Heart left ventricle (tissue), 16 donors: ENCODE data around the gene HIGD1C. TPM values are rescaled to one million over a fixed set of nuclear protein-coding genes. Genes with fewer than 3 reads are reported as not detected.
"Not testable (repeated sequence)": the region's sequence is repeated elsewhere in the genome, so short reads cannot be mapped to it uniquely, and the experiment has no call there.

Experiments
- ATAC-seq, 4 donors: fragments of 200-7000 bp; cut with Tn5 transposase; one replicate each; pipeline ENCODE4 v1.9.1; 2020 to 2022; ENCODE audit warnings: moderate library complexity in 4 of 4, mild to moderate bottlenecking in 3 of 4, moderate number of reproducible peaks in 1 of 4
- DNase-seq, 5 donors: peaks; one replicate each; pipeline ENCODE4 v3.0.0-alpha.2; 2020
- H3K27ac ChIP-seq, 12 donors: fragments of 200-600 bp; sonication (generic) in 4 of 12; one replicate each; pipeline versions ENCODE4 v1.5.0 to v1.8.0; 2016 to 2022; ENCODE audit warnings: mild to moderate bottlenecking in 2 of 12
- H3K27me3 ChIP-seq, 9 donors: fragments of 200-600 bp; sonication (generic) in 2 of 9; one replicate each; pipeline versions ENCODE4 v1.5.1 to v1.8.0; 2016 to 2022; ENCODE audit warnings: mild to moderate bottlenecking in 3 of 9
- H3K36me3 ChIP-seq, 9 donors: fragments of 200-600 bp; sonication (generic) in 2 of 9; one replicate each; pipeline versions ENCODE4 v1.5.0 to v1.8.0; 2018 to 2022; ENCODE audit warnings: mild to moderate bottlenecking in 2 of 9
- H3K4me1 ChIP-seq, 12 donors: fragments of 200-600 bp; sonication (generic) in 4 of 12; one replicate each; pipeline versions ENCODE4 v1.5.0 to v1.8.0; 2016 to 2022; ENCODE audit warnings: mild to moderate bottlenecking in 3 of 12
- H3K4me3 ChIP-seq, 12 donors: fragments of 200-600 bp; sonication (generic) in 4 of 12; one replicate each; pipeline versions ENCODE4 v1.5.0 to v1.8.0; 2017 to 2022; ENCODE audit warnings: mild to moderate bottlenecking in 9 of 12, moderate library complexity in 4 of 12
- H3K9me3 ChIP-seq, 12 donors: fragments of 200-600 bp; sonication (generic) in 4 of 12; one replicate each; pipeline versions ENCODE4 v1.5.0 to v1.8.0; 2016 to 2022; ENCODE audit warnings: mild to moderate bottlenecking in 1 of 12
- POLR2A ChIP-seq, 2 donors: fragments of 450-650 bp; IDR thresholded peaks; one replicate each; pipeline ENCODE4 v1.6.1; 2017; ENCODE audit warnings: antibody characterized with exemption in 2 of 2, mild to moderate bottlenecking in 2 of 2, moderate library complexity in 2 of 2
- WGBS, 4 donors: extraction: QIAGEN DNeasy Blood & Tissue Kit in 2 of 4; methylation state at CpG; one replicate each; pipeline versions ENCODE4 v1.1.5 to v1.1.7; 2013 to 2018; 5-methylcytosine and 5-hydroxymethylcytosine counted together
- intact Hi-C, 10 donors: fragments of 100-400 bp; cut with DNase I; formaldehyde crosslinking; loops; one replicate each; pipeline versions ENCODE4 v1.11.1 to v1.14.2; 2022
- polyA plus RNA-seq, 2 donors: library from polyadenylated mRNA; stranded (reverse); fragments of 200-250 nt; gene quantifications; one replicate each; pipeline ENCODE4 v1.2.3, GENCODE V29; 2013
- total RNA-seq, 9 donors: library from RNA; depleted of rRNA in 2 of 9; stranded (reverse); fragments of >200 nt in 2 of 9; fragmentation: NEBNext Ultra II Directional in 3 of 9; extraction: Animal tissue kit (Norgen Biotek cat#: 25700) in 3 of 9; gene quantifications; one replicate each; pipeline versions ENCODE4 v1.1.0 to v1.2.4, GENCODE V29; 2016 to 2023
- TF ChIP-seq, protein P1 (sequence below), 12 donors: fragments of 200-600 bp; sonication (generic) in 4 of 12; IDR thresholded peaks; one replicate each; pipeline versions ENCODE4 v1.5.0 to v1.8.0; 2018 to 2022; ENCODE audit warnings: antibody characterized with exemption in 12 of 12, mild to moderate bottlenecking in 5 of 12
- donor health status: ischemic (EF 13 %, LVEDD 7.1; RV severe dilation, severe dysfunction).
- donor health status: healthy with polysubstance abuse.
- donor health status: DM: no; HTN: yes; CAD: no.
- donor health status: DM: no; HTN: no; CAD: no.
- donor health status: ischemic (EF 25% LVEDD 6.9; RV normal size, moderate dysfunction).
- donor health status: ischemic (EF 25% LVEDD 5.7; RV mildly dilated, moderate dysfunction).
- donor health status: healthy.
- donor health status: DM: yes; HTN: yes; CAD: no.
- donor health status: ischemic (EF 35%, LVEDD 5.7; RV mildly dilated, moderate dysfunction).
- donor health status: nonischemic (EF 11% LVEDD 7.7; RV severe dilation, severe dysfunction).
- donor health status: DM: yes; HTN: yes; CAD: no.
- donor health status: PGD.
- donor health status: ischemic (EF 29% LVEDD 5.4; RV normal size, mild dysfunction).
- donor health status: nonischemic (EF 23%, LVEDD 6.1; RV moderate dilation, normal function).

Gene HIGD1C
- total and polyA plus RNA-seq, 11 donors: not detected

DNA sequence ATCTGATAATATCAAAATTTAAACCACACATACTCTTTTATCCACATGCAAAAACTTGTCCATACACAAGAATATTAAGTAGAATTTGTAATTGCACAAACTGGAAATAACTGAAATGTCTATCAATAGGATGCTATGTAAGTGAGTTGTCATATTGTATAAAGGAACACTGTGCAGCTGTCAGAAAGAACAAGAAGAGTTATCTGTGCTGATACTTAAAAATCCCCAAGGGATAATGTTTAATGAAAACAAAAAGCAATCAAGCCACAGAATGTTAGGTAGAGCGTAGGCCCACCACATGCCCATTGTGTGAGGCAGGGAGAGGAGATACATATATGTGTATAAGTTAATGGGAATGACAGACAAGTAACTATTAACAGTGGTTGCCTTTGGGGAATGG is 25.9 kb upstream of the HIGD1C start:
- Histone ChIP-seq H3K36me3 (peaks cover 0 to 23% (median 18%) of the 10 kb centered on the region in 9 donors), H3K4me3 (peak overlapping the region; percentile 63 to 88 (median 71)), H3K4me1 (peaks cover 0 to 60% (median 40%) of the 10 kb centered on the region in 12 donors), H3K27me3 (no peaks in the 10 kb centered on the region), H3K9me3 (no peaks in the 10 kb centered on the region), H3K27ac (peak overlapping the region in 11 of 12 donors; percentile 45 to 95 (median 88))
- DNase-seq (no peak), ATAC-seq (no peak)
- intact Hi-C loops: loop anchor here in 5 of 10 donors (5.0 to 10.0 kb wide), 6 partner anchors 56 to 162 kb away; partner anchors contain the start of gene ATF1 (in 1 of the 5)
- TF ChIP-seq, protein P1, sequence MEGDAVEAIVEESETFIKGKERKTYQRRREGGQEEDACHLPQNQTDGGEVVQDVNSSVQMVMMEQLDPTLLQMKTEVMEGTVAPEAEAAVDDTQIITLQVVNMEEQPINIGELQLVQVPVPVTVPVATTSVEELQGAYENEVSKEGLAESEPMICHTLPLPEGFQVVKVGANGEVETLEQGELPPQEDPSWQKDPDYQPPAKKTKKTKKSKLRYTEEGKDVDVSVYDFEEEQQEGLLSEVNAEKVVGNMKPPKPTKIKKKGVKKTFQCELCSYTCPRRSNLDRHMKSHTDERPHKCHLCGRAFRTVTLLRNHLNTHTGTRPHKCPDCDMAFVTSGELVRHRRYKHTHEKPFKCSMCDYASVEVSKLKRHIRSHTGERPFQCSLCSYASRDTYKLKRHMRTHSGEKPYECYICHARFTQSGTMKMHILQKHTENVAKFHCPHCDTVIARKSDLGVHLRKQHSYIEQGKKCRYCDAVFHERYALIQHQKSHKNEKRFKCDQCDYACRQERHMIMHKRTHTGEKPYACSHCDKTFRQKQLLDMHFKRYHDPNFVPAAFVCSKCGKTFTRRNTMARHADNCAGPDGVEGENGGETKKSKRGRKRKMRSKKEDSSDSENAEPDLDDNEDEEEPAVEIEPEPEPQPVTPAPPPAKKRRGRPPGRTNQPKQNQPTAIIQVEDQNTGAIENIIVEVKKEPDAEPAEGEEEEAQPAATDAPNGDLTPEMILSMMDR (IDR thresholded peaks at IDR 0.05): no peak
- TF ChIP-seq POLR2A (IDR thresholded peaks at IDR 0.05): no peak
- WGBS, 4 donors: 31 to 59% (median 46%) methylated on average over 1 of the region's 1 CpG

DNA sequence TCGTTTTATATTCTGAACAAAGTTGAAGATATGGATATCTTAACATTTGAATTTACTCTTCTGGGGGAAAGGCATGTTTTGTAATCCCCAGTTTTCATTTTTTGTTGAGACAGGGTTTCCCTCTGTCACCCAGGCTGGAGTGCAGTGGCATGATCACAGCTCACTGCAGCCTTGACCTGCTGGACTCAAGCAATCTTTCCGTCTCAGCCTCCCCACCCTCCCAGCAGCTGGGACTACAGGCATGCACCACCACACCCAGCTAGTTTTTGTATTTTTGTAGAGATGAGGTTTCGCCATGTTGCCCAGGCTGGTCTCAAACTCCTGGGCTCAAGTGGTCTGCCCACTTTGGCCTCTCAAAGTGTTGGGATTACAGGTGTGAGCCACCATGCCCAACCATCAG is 25.4 kb upstream of the HIGD1C start:
- Histone ChIP-seq H3K27ac (peak overlapping the region in 10 of 12 donors; percentile 3 to 95 (median 88)), H3K36me3 (peaks cover 0 to 28% (median 19%) of the 10 kb centered on the region in 9 donors), H3K4me3 (peak overlapping the region; percentile 15 to 88 (median 71)), H3K4me1 (peaks cover 0 to 58% (median 40%) of the 10 kb centered on the region in 12 donors)
- not testable (repeated sequence) for H3K27me3 ChIP-seq, ATAC-seq, H3K9me3 ChIP-seq
- WGBS, 4 donors: 27 to 44% (median 38%) methylated on average over 3 of the region's 3 CpGs
- DNase-seq: peak in 1 of 5 donors; percentile 38
- intact Hi-C loops: loop anchor here in 5 of 10 donors (5.0 to 10.0 kb wide), 6 partner anchors 55 to 162 kb away; partner anchors contain the start of gene ATF1 (in 1 of the 5)

DNA sequence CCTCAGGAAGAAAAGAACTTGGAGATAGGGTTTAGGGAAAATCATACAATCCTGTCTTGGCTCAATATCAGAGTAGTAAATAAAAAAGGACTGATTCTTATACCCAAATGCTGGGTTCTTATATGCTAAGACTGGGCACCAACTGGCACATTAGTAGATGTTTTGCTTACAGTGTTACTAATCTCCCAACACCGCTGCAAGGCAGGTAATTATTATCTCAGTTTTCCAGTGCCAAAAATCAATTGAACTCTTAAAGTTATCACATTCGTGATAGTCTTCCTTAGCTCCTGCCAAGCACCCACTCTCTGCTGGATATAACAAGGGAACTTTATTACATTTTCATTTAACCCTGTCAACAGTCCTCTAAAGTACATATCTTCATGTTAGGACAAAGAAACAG is 25.0 kb upstream of the HIGD1C start:
- intact Hi-C loops: loop anchor here in 5 of 10 donors (5.0 to 10.0 kb wide), 6 partner anchors 55 to 163 kb away; partner anchors contain the start of gene ATF1 (in 1 of the 5)
- ATAC-seq (no peak), DNase-seq (no peak)
- 9 to 24% (median 20%) methylated on average over 2 of the region's 2 CpGs for WGBS, 4 donors
- Histone ChIP-seq H3K27ac (peak overlapping the region in 9 of 12 donors; percentile 3 to 95 (median 88)), H3K4me1 (peaks cover 0 to 56% (median 36%) of the 10 kb centered on the region in 12 donors), H3K9me3 (no peaks in the 10 kb centered on the region), H3K27me3 (no peaks in the 10 kb centered on the region), H3K4me3 (peak overlapping the region; percentile 15 to 88 (median 71)), H3K36me3 (peaks cover 0 to 33% (median 22%) of the 10 kb centered on the region in 9 donors)
- TF ChIP-seq POLR2A (IDR thresholded peaks at IDR 0.05): no peak
- TF ChIP-seq, protein P1 (IDR thresholded peaks at IDR 0.05): no peak

DNA sequence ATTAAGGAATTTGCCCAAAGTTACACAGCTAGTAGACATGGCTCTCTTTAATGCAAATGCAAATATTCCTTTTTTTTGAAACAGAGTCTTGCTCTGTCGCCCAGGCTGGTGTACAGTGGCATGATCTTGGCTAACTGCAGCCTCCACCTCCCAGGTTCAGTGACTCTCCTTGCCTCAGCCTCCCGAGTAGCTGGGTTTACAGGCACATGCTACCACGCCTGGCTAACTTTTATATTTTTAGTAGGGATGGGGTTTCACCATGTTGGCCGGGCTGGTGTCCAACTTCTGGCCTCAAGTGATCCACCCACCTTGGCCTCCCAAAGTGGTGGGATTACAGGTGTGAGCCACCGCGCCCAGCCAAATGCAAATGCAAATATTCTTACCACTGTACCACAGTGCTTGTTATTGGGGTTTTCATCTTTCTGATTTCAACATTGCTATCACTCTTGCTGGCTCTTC is 24.5 kb upstream of the HIGD1C start:
- intact Hi-C loops: loop anchor here in 5 of 10 donors (5.0 to 10.0 kb wide), 6 partner anchors 55 to 163 kb away; partner anchors contain the start of gene ATF1 (in 1 of the 5)
- H3K27ac ChIP-seq: peak overlapping the region in 5 of 12 donors; percentile 85 to 95 (median 88)
- DNase-seq (no peak), ATAC-seq (no peak)
- H3K27me3 ChIP-seq: no peaks in the 10 kb centered on the region
- TF ChIP-seq, protein P1 (IDR thresholded peaks at IDR 0.05): no peak
- no peak for TF ChIP-seq POLR2A (IDR thresholded peaks at IDR 0.05)
- H3K4me1 ChIP-seq: peaks cover 0 to 56% (median 32%) of the 10 kb centered on the region in 12 donors
- WGBS, 4 donors: 85 to 91% (median 87%) methylated on average over 6 of the region's 6 CpGs
- peaks cover 0 to 37% (median 26%) of the 10 kb centered on the region in 9 donors for H3K36me3 ChIP-seq
- H3K9me3 ChIP-seq: no peaks in the 10 kb centered on the region
- H3K4me3 ChIP-seq: peak overlapping the region in 11 of 12 donors; percentile 63 to 88 (median 72)
